ENCODE measurements around the gene SLC24A5.

GRCh38 chr15:48085591-48085930 lies 35.2 kb upstream of the SLC24A5 start:
- TF ChIP-seq REST (IDR thresholded peaks at IDR 0.05; ENCODE audit: low read depth) (no peak), MAX (IDR thresholded peaks at IDR 0.05) (no peak), RAD21 (IDR thresholded peaks at IDR 0.05; ENCODE audit: low read depth) (no peak), CEBPB (IDR thresholded peaks at IDR 0.05) (no peak)

Data from Ishikawa (cell line).